Sigmoid colon (tissue), 7 donors: ENCODE results near the gene MARCHF6. TPM values are rescaled to one million over a fixed set of nuclear protein-coding genes. Genes with fewer than 3 reads are reported as not detected.

ENCODE experiments used
- DNase-seq: peaks from one replicate; pipeline ENCODE4 v3.0.0-alpha.2; 2019
- H3K27ac ChIP-seq, 4 donors: fragments of 200-600 bp; sonication (generic); one replicate each; pipeline ENCODE4 v1.5.1; 2016 to 2019; ENCODE audit warnings: mild to moderate bottlenecking in 1 of 4
- H3K27me3 ChIP-seq, 3 donors: fragments of 200-600 bp; sonication (generic); one replicate each; pipeline ENCODE4 v1.5.1; 2019; ENCODE audit warnings: mild to moderate bottlenecking in 1 of 3
- H3K36me3 ChIP-seq, 4 donors: fragments of 200-600 bp; sonication (generic); one replicate each; pipeline ENCODE4 v1.5.1; 2016 to 2019
- H3K4me1 ChIP-seq, 4 donors: fragments of 200-600 bp; sonication (generic); one replicate each; pipeline ENCODE4 v1.5.1; 2017 to 2019
- H3K4me3 ChIP-seq, 4 donors: fragments of 200-600 bp; sonication (generic); one replicate each; pipeline ENCODE4 v1.5.1; 2017 to 2019; ENCODE audit warnings: mild to moderate bottlenecking in 2 of 4, moderate library complexity in 1 of 4
- H3K9me3 ChIP-seq, 4 donors: fragments of 200-600 bp in 3 of 4; sonication (generic) in 3 of 4; one replicate each; pipeline versions ENCODE4 v1.5.1 to v1.6.1; 2013 to 2019
- EP300 ChIP-seq, 4 donors: sonication (generic); formaldehyde crosslinking; IDR thresholded peaks; one replicate each; pipeline ENCODE4 v1.6.1; 2017; ENCODE audit warnings: antibody characterized with exemption in 4 of 4
- POLR2A ChIP-seq, 2 donors: fragments of 450-650 bp; IDR thresholded peaks; one replicate each; pipeline ENCODE4 v1.6.1; 2016; ENCODE audit warnings: antibody characterized with exemption in 2 of 2, mild to moderate bottlenecking in 2 of 2, moderate library complexity in 2 of 2
- POLR2AphosphoS5 ChIP-seq, 4 donors: sonication (generic); formaldehyde crosslinking; IDR thresholded peaks; one replicate each; pipeline ENCODE4 v1.6.1; 2017; ENCODE audit warnings: antibody characterized with exemption in 4 of 4
- WGBS, 2 donors: extraction: QIAGEN DNeasy Blood & Tissue Kit; methylation state at CpG; one replicate each; pipeline ENCODE4 v1.1.7; 2013; 5-methylcytosine and 5-hydroxymethylcytosine counted together
- intact Hi-C: fragments of 100-400 bp; cut with DNase I; formaldehyde crosslinking; loops from one replicate; pipeline ENCODE4 v1.15.1; 2023
- polyA plus RNA-seq, 3 donors: library from polyadenylated mRNA; stranded (reverse); fragments of 200-250 nt; gene quantifications; one replicate each; pipeline ENCODE4 v1.2.3, GENCODE V29; 2013
- small RNA-seq, 3 donors: library from RNA; depleted of rRNA; stranded (forward); fragments of <200 nt; gene quantifications; one replicate each; pipeline ENCODE3, GENCODE V24; 2016
- total RNA-seq, 4 donors: library from RNA; depleted of rRNA; stranded (reverse); fragments of >200 nt; gene quantifications; one replicate each; pipeline ENCODE4 v1.1.0, GENCODE V29; 2016
- TF ChIP-seq, protein P1 (sequence below), 4 experiments: fragments of 450-650 bp in 3 of 4; fragments of 200-600 bp in 1 of 4; IDR thresholded peaks; one replicate each; pipeline ENCODE4 v1.5.1; 2016 to 2019; ENCODE audit warnings: antibody characterized with exemption in 4 of 4, mild to moderate bottlenecking in 3 of 4, moderate library complexity in 2 of 4
- donor health status: healthy with polysubstance abuse.
- donor health status: Bipolar disorder and iron deficiency.
- donor health status: healthy.

MARCHF6 gene
- total and polyA plus RNA-seq, 7 donors, result 6.0 to 108 (median 77.0) TPM

GRCh38 chr5:10400411-10400810 lies 46.9 kb downstream of the MARCHF6 start:
- no peak overlapping the region for H3K4me3 ChIP-seq
- H3K4me1 ChIP-seq, result peaks cover 0 to 20% (median 14%) of the 10 kb centered on the region in 4 donors
- intact Hi-C loops, result no loop called here
- peak overlapping the region; percentile 23 to 52 (median 42) for H3K27ac ChIP-seq
- DNase-seq, result no peak
- H3K27me3 ChIP-seq, result no peaks in the 10 kb centered on the region
- WGBS, 2 donors, result 94 to 98% methylated on average over 2 of the region's 2 CpGs
- H3K36me3 ChIP-seq, result peaks cover 9 to 60% (median 23%) of the 10 kb centered on the region in 4 donors
- TF ChIP-seq EP300 (IDR thresholded peaks at IDR 0.05), result no peak
- no peak for TF ChIP-seq POLR2A (IDR thresholded peaks at IDR 0.05)
- TF ChIP-seq, protein P1, sequence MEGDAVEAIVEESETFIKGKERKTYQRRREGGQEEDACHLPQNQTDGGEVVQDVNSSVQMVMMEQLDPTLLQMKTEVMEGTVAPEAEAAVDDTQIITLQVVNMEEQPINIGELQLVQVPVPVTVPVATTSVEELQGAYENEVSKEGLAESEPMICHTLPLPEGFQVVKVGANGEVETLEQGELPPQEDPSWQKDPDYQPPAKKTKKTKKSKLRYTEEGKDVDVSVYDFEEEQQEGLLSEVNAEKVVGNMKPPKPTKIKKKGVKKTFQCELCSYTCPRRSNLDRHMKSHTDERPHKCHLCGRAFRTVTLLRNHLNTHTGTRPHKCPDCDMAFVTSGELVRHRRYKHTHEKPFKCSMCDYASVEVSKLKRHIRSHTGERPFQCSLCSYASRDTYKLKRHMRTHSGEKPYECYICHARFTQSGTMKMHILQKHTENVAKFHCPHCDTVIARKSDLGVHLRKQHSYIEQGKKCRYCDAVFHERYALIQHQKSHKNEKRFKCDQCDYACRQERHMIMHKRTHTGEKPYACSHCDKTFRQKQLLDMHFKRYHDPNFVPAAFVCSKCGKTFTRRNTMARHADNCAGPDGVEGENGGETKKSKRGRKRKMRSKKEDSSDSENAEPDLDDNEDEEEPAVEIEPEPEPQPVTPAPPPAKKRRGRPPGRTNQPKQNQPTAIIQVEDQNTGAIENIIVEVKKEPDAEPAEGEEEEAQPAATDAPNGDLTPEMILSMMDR (IDR thresholded peaks at IDR 0.05), result no peak
- TF ChIP-seq POLR2AphosphoS5 (IDR thresholded peaks at IDR 0.05), result no peak
- H3K9me3 ChIP-seq, result no peaks in the 10 kb centered on the region

- no peak overlapping the region for H3K4me3 ChIP-seq
- DNase-seq, result no peak
- H3K27me3 ChIP-seq, result no peaks in the 10 kb centered on the region
- 78 to 80% methylated on average over 3 of the region's 3 CpGs for WGBS, 2 donors
- no peak for TF ChIP-seq POLR2A (IDR thresholded peaks at IDR 0.05)
- TF ChIP-seq EP300 (IDR thresholded peaks at IDR 0.05), result no peak
- no peaks in the 10 kb centered on the region for H3K9me3 ChIP-seq
- H3K27ac ChIP-seq, result peak overlapping the region; percentile 23 to 52 (median 42)
- peaks cover 0 to 20% (median 14%) of the 10 kb centered on the region in 4 donors for H3K4me1 ChIP-seq
- peaks cover 9 to 60% (median 23%) of the 10 kb centered on the region in 4 donors for H3K36me3 ChIP-seq
- intact Hi-C loops, result no loop called here
Observed at GRCh38 chr5:10400831-10401230, 47.3 kb downstream of the MARCHF6 start.

GRCh38 chr5:10401498-10401897 lies 48.0 kb downstream of the MARCHF6 start:
- WGBS, 2 donors, result 85 to 89% methylated on average over 1 of the region's 1 CpG
- intact Hi-C loops, result no loop called here
- Histone ChIP-seq H3K4me1 (peaks cover 0 to 20% (median 14%) of the 10 kb centered on the region in 4 donors), H3K36me3 (peaks cover 11 to 60% (median 19%) of the 10 kb centered on the region in 4 donors), H3K27me3 (no peaks in the 10 kb centered on the region), H3K4me3 (no peak overlapping the region), H3K9me3 (no peaks in the 10 kb centered on the region), H3K27ac (peak overlapping the region in 2 of 4 donors; percentile 38 to 46)
- no peak for TF ChIP-seq POLR2A (IDR thresholded peaks at IDR 0.05)
- TF ChIP-seq EP300 (IDR thresholded peaks at IDR 0.05), result no peak
- TF ChIP-seq POLR2AphosphoS5 (IDR thresholded peaks at IDR 0.05), result no peak
- TF ChIP-seq, protein P1 (IDR thresholded peaks at IDR 0.05), result no peak
- DNase-seq, result no peak

Small RNAs within 50 kb of the gene (small RNA-seq; reads per million reads assigned to genes)
- 0 reads per million in 3 donors for gene RF00019

Other genes starting within 250 kb of the MARCHF6 start
- gene ATPSCKMT, start 103.8 kb upstream of the MARCHF6 start, total RNA-seq, result 10 to 100 TPM; 16.8 to 36.3 (median 22.6) TPM
- 10 to 100 TPM in 2 of 3 donors, 1 to 10 TPM in 1; 4.8 to 11.6 (median 10.6) TPM for gene ATPSCKMT, start 103.8 kb upstream of the MARCHF6 start, polyA plus RNA-seq
- gene CCT5, start 103.4 kb upstream of the MARCHF6 start, total RNA-seq, result 100 to 1,000 TPM in 2 of 4 donors, 10 to 100 TPM in 2; 63.4 to 124 (median 107) TPM
- gene CCT5, start 103.4 kb upstream of the MARCHF6 start, polyA plus RNA-seq, result 100 to 1,000 TPM; 119 to 198 (median 166) TPM
- gene CMBL, start 45.8 kb upstream of the MARCHF6 start, total RNA-seq, result 10 to 100 TPM in 3 of 4 donors, 1 to 10 TPM in 1; 8.1 to 21.3 (median 11.4) TPM
- 100 to 1,000 TPM in 2 of 3 donors, 10 to 100 TPM in 1; 85.8 to 261 (median 169) TPM for gene CMBL, start 45.8 kb upstream of the MARCHF6 start, polyA plus RNA-seq
- gene ROPN1L, start 88.2 kb downstream of the MARCHF6 start, total RNA-seq, result 1 to 10 TPM in 1 of 4 donors, under 1 TPM in 1, not detected in 2; 0.68 to 1.9 TPM
- gene ROPN1L, start 88.2 kb downstream of the MARCHF6 start, polyA plus RNA-seq, result 1 to 10 TPM in 1 of 3 donors, under 1 TPM in 1, not detected in 1; 0.35 to 2.4 TPM
- 1 to 10 TPM; 2.7 to 4.6 (median 3.6) TPM for gene ANKRD33B, start 210.4 kb downstream of the MARCHF6 start, total RNA-seq
- 1 to 10 TPM in 2 of 3 donors, under 1 TPM in 1; 0.23 to 2.1 (median 1.2) TPM for gene ANKRD33B, start 210.4 kb downstream of the MARCHF6 start, polyA plus RNA-seq